Large intestine (tissue), 12 donors: ENCODE measurements around the gene RYR1. TPM values are rescaled to one million over a fixed set of nuclear protein-coding genes. Genes with fewer than 3 reads are reported as not detected.

Experiments used
- DNase-seq, 2 donors: peaks; one replicate each; pipeline versions ENCODE4 v3.0.0 to v3.0.0-alpha.2; 2013
- H3K27ac ChIP-seq: one replicate; pipeline ENCODE4 v1.5.1; 2013; ENCODE audit warnings: low read length
- H3K27me3 ChIP-seq: 2 replicates; pipeline ENCODE4 v1.6.1; 2013; ENCODE audit warnings: low read length; ENCODE audit not compliant: control insufficient read depth, insufficient read depth
- H3K36me3 ChIP-seq: 2 replicates; pipeline ENCODE4 v1.6.1; 2013; ENCODE audit warnings: low read length; ENCODE audit not compliant: control insufficient read depth, insufficient read depth
- H3K4me1 ChIP-seq: one replicate; pipeline ENCODE4 v1.6.1; 2013; ENCODE audit warnings: low read length; ENCODE audit not compliant: control insufficient read depth, insufficient read depth
- H3K4me3 ChIP-seq: one replicate; pipeline ENCODE4 v1.5.1; 2013; ENCODE audit warnings: low read length
- H3K9me3 ChIP-seq: one replicate; pipeline ENCODE4 v1.6.1; 2013; ENCODE audit warnings: mild to moderate bottlenecking, low read depth, low read length, moderate library complexity; ENCODE audit not compliant: control insufficient read depth
- WGBS: methylation state at CpG from one replicate; pipeline ENCODE4 v1.1.5; 2013; ENCODE audit warnings: low lambda C conversion rate; ENCODE audit not compliant: insufficient coverage; 5-methylcytosine and 5-hydroxymethylcytosine counted together
- long read RNA-seq, 11 donors: transcript quantifications; one replicate each; lab custom pipeline, GENCODE V29; 2026
- polyA plus RNA-seq: library from polyadenylated mRNA; unstranded; fragments of 120-200 nt; gene quantifications from one replicate; pipeline ENCODE4 v1.2.1, GENCODE V29; 2013

Gene RYR1
- 2.9 TPM for polyA plus RNA-seq
- long read RNA-seq, donor 1, result 0 reads
- long read RNA-seq, donor 2, result 0 reads
- long read RNA-seq, donor 3, result 0 reads
- long read RNA-seq, donor 4, result 0 reads
- long read RNA-seq, donor 5, result 0 reads
- long read RNA-seq, donor 6, result 0 reads
- long read RNA-seq, donor 7, result 0 reads
- long read RNA-seq, donor 8, result 0 reads
- long read RNA-seq, donor 9, result 0 reads
- long read RNA-seq, donor 10, result 0 reads
- long read RNA-seq, donor 11, result 0 reads

GRCh38 chr19:38433268-38433733 lies at the start of gene RYR1:
Gene RYR1 (plus strand): TSS chr19:38433691. CDS start chr19:38433830, 139 bp downstream.
- Histone ChIP-seq H3K27ac (no peak within 1 kb of the TSS), H3K4me1 (no peaks in the 10 kb centered on the region), H3K9me3 (no peaks in the 10 kb centered on the region), H3K4me3 (no peak within 1 kb of the TSS), H3K27me3 (peaks cover 30% of the 10 kb centered on the region), H3K36me3 (no peaks in the 10 kb centered on the region)
- WGBS, result no CpG with 5 or more reads among the region's 20 CpGs
- no peak for DNase-seq

- Histone ChIP-seq H3K36me3 (peaks cover 49% of the 10 kb centered on the region), H3K27me3 (peaks cover 43% of the 10 kb centered on the region), H3K4me3 (no peak overlapping the region), H3K27ac (no peak overlapping the region), H3K9me3 (peaks cover 15% of the 10 kb centered on the region), H3K4me1 (peaks cover 25% of the 10 kb centered on the region)
- WGBS, result no CpG with 5 or more reads among the region's 2 CpGs
- no peak for DNase-seq
Measured at GRCh38 chr19:38383743-38384142, 49.7 kb upstream of the RYR1 start.

- H3K4me1 ChIP-seq, result peaks cover 30% of the 10 kb centered on the region
- DNase-seq, result no peak
- peaks cover 43% of the 10 kb centered on the region for H3K36me3 ChIP-seq
- no peak overlapping the region for H3K4me3 ChIP-seq
- peaks cover 15% of the 10 kb centered on the region for H3K9me3 ChIP-seq
- peaks cover 50% of the 10 kb centered on the region for H3K27me3 ChIP-seq
- no peak overlapping the region for H3K27ac ChIP-seq
- no CpG with 5 or more reads among the region's 10 CpGs for WGBS
Measured at GRCh38 chr19:38384209-38385027, 49.1 kb upstream of the RYR1 start.

GRCh38 chr19:38385057-38385803 lies 48.3 kb upstream of the RYR1 start:
- Histone ChIP-seq H3K4me3 (no peak overlapping the region), H3K27ac (no peak overlapping the region), H3K27me3 (peaks cover 55% of the 10 kb centered on the region), H3K36me3 (peaks cover 39% of the 10 kb centered on the region), H3K9me3 (peaks cover 16% of the 10 kb centered on the region), H3K4me1 (peaks cover 30% of the 10 kb centered on the region)
- no peak for DNase-seq
- no CpG with 5 or more reads among the region's 40 CpGs for WGBS

- DNase-seq, result no peak
- peaks cover 30% of the 10 kb centered on the region for H3K4me1 ChIP-seq
- no peak overlapping the region for H3K4me3 ChIP-seq
- peaks cover 58% of the 10 kb centered on the region for H3K27me3 ChIP-seq
- H3K27ac ChIP-seq, result no peak overlapping the region
- no CpG with 5 or more reads among the region's 40 CpGs for WGBS
- peaks cover 34% of the 10 kb centered on the region for H3K36me3 ChIP-seq
- peaks cover 18% of the 10 kb centered on the region for H3K9me3 ChIP-seq
Measured at GRCh38 chr19:38385804-38386257, 47.7 kb upstream of the RYR1 start.

- Histone ChIP-seq H3K27ac (no peak overlapping the region), H3K4me1 (peaks cover 30% of the 10 kb centered on the region), H3K9me3 (peaks cover 18% of the 10 kb centered on the region), H3K4me3 (peak overlapping the region; percentile 53), H3K27me3 (peaks cover 62% of the 10 kb centered on the region), H3K36me3 (peaks cover 28% of the 10 kb centered on the region)
- no CpG with 5 or more reads among the region's 61 CpGs for WGBS
- DNase-seq, result no peak
Measured at GRCh38 chr19:38386300-38386970, 47.1 kb upstream of the RYR1 start.

GRCh38 chr19:38386971-38387549 lies 46.4 kb upstream of the RYR1 start:
- H3K9me3 ChIP-seq, result peaks cover 18% of the 10 kb centered on the region
- H3K4me3 ChIP-seq, result peak overlapping the region; percentile 53
- DNase-seq, result no peak
- no CpG with 5 or more reads among the region's 36 CpGs for WGBS
- peaks cover 32% of the 10 kb centered on the region for H3K4me1 ChIP-seq
- H3K27ac ChIP-seq, result peak overlapping the region; percentile 85
- H3K27me3 ChIP-seq, result peaks cover 65% of the 10 kb centered on the region
- H3K36me3 ChIP-seq, result peaks cover 22% of the 10 kb centered on the region

- H3K9me3 ChIP-seq, result peaks cover 18% of the 10 kb centered on the region
- peak within 1 kb of the TSS; percentile 85 for H3K27ac ChIP-seq
- H3K27me3 ChIP-seq, result peaks cover 65% of the 10 kb centered on the region
- peak within 1 kb of the TSS; percentile 53 for H3K4me3 ChIP-seq
- H3K4me1 ChIP-seq, result peaks cover 39% of the 10 kb centered on the region
- H3K36me3 ChIP-seq, result peaks cover 17% of the 10 kb centered on the region
- peak; percentile 87 to 94 for DNase-seq
- 0% methylated on average over 1 of the region's 51 CpGs for WGBS
Measured at GRCh38 chr19:38387550-38388348, 45.7 kb upstream of the RYR1 start, which contains the start of gene GGN. Gene GGN (minus strand): TSS chr19:38388034. CDS start chr19:38387261, 773 bp downstream.
